Spleen (tissue), 7 donors: ENCODE measurements around the gene STYK1.

ENCODE experiments used
- POLR2A ChIP-seq, 3 donors: fragments of 450-650 bp; IDR thresholded peaks; one replicate each; pipeline ENCODE4 v1.5.1; 2017; ENCODE audit warnings: antibody characterized with exemption in 3 of 3, mild to moderate bottlenecking in 1 of 3
- POLR2AphosphoS5 ChIP-seq, 3 donors: sonication (generic); formaldehyde crosslinking; IDR thresholded peaks; one replicate each; pipeline ENCODE4 v1.5.1; 2017; ENCODE audit warnings: antibody characterized with exemption in 3 of 3
- TF ChIP-seq, protein P1 (sequence below), 11 experiments: fragments of 200-600 bp in 7 of 11; fragments of 450-650 bp in 4 of 11; sonication (generic) in 4 of 11; IDR thresholded peaks in 8 of 11; conservative IDR thresholded peaks in 3 of 11; 1 replicate in 7 of 11; 2 replicates in 4 of 11; pipeline versions ENCODE4 v1.4.0 to v1.8.0; 2016 to 2021; ENCODE audit warnings: antibody characterized with exemption in 11 of 11, inconsistent platforms in 4 of 11, mild to moderate bottlenecking in 1 of 11
- donor health status: DM: no; HTN: no; CAD: no; lungs with moderate emphysema.
- donor health status: DM: no; HTN: no; CAD: no.
- donor health status: DM: no; HTN: no; CAD: no.

DNA sequence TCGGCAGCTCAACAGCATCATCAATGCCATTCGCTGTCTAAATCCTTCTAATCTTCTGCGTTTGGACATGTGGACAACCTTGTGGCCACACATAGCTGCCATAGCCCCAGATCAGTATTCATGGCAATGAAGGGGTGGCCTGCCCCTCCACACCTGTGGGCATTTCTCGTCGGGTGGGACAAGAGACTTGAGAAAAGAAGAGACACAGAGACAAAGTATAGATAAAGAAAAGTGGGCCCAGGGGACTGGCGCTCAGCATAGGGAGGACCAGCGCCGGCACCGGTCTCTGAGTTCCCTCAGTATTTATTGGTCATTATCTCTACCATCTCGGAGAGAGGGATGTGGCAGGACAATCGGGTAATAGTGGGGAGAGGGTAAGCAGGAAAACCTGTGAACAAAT lies 102.7 kb downstream of the STYK1 start:
- TF ChIP-seq, protein P1, sequence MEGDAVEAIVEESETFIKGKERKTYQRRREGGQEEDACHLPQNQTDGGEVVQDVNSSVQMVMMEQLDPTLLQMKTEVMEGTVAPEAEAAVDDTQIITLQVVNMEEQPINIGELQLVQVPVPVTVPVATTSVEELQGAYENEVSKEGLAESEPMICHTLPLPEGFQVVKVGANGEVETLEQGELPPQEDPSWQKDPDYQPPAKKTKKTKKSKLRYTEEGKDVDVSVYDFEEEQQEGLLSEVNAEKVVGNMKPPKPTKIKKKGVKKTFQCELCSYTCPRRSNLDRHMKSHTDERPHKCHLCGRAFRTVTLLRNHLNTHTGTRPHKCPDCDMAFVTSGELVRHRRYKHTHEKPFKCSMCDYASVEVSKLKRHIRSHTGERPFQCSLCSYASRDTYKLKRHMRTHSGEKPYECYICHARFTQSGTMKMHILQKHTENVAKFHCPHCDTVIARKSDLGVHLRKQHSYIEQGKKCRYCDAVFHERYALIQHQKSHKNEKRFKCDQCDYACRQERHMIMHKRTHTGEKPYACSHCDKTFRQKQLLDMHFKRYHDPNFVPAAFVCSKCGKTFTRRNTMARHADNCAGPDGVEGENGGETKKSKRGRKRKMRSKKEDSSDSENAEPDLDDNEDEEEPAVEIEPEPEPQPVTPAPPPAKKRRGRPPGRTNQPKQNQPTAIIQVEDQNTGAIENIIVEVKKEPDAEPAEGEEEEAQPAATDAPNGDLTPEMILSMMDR (IDR thresholded peaks at IDR 0.05 in 8 of 11, conservative IDR thresholded peaks at IDR 0.05 in 3 of 11) = no peak
- TF ChIP-seq POLR2A (IDR thresholded peaks at IDR 0.05) (no peak), POLR2AphosphoS5 (IDR thresholded peaks at IDR 0.05) (no peak)
